Mesenteric fat pad (tissue), 1 donor: ENCODE results near the gene GALNT4. TPM values are rescaled to one million over a fixed set of nuclear protein-coding genes. Genes with fewer than 3 reads are reported as not detected.
A peak's percentile ranks its signal among the peaks of the same experiment; 100 is the strongest.

Source experiments
- DNase-seq: peaks from one replicate; pipeline ENCODE4 v3.0.0-alpha.2; 2020; ENCODE audit warnings: low spot score
- long read RNA-seq: library from polyadenylated mRNA; unstranded; transcript quantifications from one replicate; pipeline ENCODE4 v2.0.0, GENCODE V29; 2020
- total RNA-seq: library from RNA; stranded (reverse); fragmentation: NEBNext Ultra II Directional; extraction: Animal tissue kit (Norgen Biotek cat#: 25700); gene quantifications from one replicate; pipeline ENCODE4 v1.2.1, GENCODE V29; 2021
- donor health status: DM: yes; HTN: yes; CAD: no.

Gene GALNT4
- total RNA-seq, result 6.7 TPM
- long read RNA-seq, full-length matches to known transcripts, result 7 of 7 reads
- long read RNA-seq, partial matches to known transcripts, result 0 of 7 reads
- long read RNA-seq, other reads (novel, unspliced or antisense), result 0 of 7 reads

DNA sequence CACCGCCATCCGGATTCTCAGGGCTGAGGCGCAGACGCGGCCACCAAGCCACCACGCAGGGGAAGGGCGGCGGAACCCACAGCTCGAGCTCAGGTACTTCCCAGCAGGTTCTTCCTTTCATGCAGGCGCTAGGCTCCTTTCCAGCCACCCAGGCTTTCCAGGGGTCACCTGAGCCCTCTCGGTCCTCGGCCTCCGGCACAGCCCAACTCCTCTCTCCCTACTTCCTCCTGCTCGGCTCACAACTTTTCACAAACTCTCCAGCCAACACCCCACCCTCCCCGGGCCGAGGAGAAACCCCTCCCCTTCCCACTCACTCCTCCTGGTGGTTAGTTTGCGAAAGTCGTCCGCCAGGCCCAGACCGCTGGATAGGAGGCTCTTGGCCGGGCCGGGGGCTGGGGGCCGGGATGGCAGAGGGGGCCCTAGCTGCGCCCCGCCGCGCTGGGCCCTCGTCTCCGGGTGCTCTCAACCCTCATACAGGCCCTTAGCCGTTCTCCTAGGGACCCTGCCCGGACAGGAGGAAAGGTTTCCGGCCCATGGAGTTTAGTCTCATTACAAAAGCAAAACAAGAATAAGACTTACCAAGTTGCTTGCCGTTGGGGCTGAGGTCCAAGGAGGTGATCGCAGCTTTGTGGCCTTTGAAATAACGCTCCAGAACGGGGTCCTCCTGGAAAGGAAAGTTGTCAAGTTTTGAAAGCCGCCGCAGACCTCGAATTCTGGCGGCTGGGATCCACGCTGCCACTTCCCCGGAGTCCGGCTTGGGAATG, at the start of gene GALNT4:
TSS of gene GALNT4 (minus strand) at position 256 of the 764 bp plus-strand sequence. CDS start at position 9, 247 bp downstream.
- peak; percentile 95 for DNase-seq

DNA sequence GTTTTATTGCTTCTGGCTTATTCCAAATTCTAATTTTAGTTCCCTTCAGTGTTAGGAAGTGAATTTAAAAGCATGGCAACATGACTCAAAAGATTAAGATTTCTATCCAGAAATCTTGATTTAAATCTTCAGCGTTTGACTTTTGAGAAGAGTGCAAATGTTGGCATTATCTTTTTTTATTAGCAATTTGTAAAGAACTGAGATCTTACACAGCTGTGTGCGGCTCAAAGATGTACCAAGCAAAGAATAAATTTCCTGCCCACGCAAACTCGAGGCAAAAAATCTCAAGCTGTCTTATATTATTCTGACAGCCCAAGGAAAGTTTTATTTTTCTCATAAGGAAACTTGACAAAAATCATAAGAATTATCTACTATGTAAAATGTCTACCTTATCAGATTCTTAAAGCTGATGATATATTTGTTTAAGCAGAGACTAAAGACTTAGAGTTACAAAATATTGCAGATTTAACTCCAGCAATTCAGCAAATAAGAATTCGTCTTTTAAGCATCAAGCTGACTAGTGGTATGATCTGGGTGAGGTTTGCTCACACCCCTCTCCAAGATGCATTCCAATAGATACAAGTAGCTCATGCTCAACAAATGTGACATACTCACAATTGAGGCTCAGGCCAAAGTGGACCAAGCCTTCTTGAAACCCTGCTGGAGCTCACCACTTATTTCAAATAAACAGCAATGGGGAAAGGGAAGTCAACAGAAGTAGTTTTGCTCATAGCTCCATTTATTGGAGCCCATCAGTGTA, 48.6 kb upstream of the GALNT4 start:
- DNase-seq, result no peak

DNA sequence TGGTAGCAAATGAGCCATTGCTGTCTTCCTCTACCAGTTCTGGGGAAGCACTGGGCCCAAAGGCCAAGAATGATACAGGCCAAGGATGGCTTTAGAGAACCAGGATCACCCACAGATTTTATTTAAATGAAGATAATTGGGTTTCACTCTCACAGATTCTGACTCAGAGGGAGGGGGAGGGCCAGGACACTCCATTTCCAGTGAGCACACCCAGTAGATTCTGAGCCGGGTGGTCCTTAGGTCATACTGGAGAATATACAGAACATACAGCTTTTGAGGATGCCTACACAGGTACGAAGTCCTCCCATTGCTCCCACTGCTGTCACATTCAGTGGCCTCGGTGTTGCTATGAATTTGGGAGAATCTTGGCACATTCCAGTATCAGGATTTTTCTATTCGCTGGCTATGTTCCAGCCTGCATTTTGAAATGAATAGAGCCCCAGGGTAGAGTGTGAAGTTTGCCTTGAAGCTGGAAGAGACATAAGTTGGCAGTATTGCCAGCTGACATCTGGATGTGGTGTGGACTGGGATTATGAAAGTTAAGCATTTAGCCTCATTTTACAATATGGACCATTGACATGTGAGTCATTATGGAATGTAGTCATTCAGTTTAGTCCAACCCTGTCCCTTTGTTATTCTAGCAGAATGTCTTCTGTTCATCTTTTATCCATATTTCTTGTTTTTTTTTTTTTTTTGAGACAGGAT, 47.0 kb upstream of the GALNT4 start:
- no peak for DNase-seq

DNA sequence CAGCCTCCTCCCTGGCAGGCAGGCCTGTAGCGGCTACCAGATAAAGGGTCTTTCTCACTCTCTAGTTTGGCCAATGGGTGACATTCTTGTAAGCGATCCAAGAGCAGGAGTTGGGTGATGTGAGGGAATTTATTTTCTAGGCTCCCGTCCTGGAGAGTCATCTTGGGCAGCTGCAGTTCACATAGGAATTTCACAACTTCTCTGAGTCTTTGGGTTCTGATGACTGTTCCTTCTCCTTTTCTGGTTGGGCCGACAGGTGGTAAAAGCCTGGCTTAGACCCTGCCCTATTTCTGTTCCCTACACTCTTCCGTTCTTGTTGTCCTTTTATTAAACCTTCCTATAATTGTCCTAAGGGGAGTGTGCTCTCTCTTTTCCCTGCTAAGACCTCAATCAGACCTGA, 43.9 kb upstream of the GALNT4 start:
- no peak for DNase-seq

DNA sequence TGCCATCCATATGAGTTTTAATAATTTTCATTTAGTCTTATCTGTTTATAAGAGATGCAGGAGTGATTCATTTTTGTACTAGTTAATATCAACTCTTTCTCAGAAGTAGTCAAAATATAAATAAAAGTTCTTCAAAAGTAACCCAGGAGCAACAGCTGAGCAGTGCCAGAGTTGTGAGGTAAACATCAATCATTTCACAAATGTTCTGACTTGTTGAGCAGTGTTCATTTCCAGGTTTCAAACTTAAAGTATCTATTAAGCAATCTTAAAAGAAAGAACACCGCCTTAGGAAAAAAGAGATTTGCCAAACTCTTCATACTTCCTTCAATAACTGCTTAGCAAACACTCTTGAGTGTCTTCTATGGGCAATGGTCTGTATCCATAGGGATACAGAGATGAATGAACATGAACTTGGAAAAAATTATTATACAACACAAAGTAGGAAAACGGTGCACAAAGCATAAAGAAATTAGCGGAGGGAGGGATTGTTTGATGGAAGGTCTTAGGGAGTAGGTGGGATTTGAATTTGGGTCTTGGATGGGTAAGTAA, 43.2 kb upstream of the GALNT4 start:
- DNase-seq, result no peak

DNA sequence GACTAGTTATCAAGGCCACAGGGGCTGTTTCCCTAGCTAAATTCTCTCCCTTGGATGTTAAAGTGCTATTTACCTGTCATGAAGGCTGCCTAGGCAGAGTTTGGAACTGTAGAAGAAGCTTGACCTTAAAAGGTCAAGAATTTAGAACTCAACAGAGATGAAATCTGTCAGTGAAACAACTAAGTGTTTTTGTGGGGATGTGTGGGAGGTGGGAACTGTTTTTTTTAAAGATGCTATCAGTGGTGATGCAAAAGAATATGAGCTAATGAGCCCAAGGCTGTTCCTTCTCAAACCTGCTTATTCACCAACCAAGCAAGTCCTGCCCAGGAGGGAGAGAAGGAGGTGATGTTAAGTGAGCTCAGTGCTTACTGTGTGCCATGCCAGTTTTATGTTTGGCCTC, 42.0 kb upstream of the GALNT4 start:
- no peak for DNase-seq

DNA sequence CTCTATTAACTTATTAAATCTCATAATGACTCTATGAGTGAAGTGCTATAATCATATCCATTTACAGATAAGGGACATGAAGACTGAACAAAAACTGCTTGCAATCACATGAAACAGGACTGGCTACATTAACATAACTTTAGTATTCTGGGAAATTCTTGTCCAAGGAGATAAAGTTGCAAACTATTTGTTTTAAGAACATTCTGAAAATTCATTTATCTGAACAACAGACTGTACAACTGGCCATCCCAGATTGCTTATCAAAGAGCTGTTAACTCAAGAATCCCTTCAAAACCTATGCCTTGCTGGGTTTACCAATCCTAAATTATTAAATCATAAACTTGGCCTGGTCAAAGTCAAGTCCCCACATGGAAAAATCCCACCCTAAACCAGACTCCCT, 40.4 kb upstream of the GALNT4 start:
- DNase-seq, result no peak

DNA sequence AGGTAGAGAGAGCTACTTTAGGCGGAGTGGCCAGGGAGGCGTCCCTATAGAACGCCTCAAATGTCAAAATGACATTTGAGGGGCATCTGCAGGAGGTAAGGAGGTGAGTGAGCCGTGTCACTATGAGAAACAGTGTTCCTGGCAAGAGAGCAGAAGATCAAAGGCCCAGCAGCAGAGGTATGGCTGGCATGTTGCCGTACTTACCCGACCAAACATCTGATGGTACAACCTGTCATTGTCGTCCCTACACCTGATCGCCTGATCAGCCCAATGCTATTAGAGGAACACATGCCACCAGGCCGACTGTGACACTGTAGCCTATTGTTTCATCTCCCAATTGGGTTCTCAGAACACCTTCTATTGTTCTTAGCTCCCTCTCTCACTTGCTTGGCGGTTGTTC, 35.2 kb upstream of the GALNT4 start:
- DNase-seq, result no peak

DNA sequence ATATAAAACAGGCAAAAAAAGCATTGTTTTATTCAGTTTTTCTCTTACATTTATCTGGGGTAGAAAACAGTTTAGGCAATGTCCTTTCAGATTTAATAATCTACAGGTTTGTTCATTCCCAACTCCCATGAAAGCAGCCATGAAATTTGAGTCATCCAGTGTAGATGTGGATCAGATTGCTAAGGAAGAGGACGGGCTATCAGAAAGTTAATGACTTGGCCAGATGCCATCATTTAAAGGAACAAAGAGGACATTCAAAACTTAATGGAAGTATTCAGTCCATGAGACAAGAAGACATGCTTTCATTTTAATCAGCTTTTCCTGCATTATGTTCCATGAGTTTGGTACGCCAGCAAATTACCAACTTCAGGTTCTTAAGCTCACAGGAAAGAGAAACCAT, 32.4 kb upstream of the GALNT4 start:
- no peak for DNase-seq

DNA sequence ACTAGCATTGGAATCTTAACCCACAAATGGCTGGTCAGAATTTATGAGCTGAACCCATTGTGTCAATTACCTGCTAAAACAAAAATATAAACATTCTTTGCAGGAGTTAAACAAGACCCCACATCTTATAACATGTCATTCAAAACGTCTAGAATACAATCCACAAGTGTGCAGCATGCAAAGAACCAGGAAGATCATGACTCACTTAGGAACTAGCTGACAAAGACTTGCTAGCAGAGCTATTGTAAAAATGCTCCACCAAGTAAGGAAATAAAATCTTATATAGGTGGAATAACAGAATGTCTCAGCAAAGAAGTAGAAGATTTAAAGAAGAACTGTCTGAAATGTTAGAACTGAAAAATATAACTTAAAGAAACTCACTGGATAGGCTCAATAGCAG, 27.8 kb upstream of the GALNT4 start:
- DNase-seq, result no peak

DNA sequence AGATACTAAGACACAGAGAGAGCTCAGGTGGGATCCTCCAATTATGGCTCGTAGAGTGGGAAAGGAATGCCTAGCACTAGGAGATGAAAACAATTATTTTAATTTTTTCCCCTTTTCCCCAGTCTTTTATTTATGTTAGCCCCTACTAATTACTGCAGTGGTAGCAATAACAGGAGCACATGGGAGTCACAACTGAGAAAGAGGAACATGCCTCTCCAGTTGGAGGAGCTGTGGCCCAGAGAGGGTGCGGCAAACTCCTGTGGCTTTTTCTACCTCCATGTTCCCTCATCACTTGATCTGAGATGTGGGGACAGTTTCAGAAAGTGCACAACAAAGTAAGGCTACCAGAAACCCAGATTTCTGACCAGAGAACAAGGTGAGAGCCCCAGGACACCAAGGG, 27.2 kb upstream of the GALNT4 start:
- DNase-seq, result no peak

DNA sequence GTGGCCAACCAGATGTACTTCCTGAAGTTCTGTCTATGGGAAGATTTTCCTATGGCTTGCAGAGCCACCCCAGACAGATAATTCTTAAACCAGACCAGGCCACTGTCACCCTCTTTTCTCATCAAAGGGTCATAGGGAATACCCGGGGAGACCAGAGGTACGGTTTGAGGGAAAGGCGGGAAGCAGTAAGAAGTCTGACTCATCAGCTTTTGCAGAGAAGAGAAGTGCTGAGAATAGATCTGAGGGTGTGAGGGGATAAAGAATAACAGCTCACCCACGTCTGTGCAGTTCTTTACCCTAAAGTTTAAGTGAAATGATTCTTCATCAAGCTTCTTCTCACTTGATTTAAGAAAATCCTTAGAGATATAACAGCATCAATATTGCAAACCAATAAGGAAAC, 22.5 kb upstream of the GALNT4 start:
- DNase-seq, result no peak

DNA sequence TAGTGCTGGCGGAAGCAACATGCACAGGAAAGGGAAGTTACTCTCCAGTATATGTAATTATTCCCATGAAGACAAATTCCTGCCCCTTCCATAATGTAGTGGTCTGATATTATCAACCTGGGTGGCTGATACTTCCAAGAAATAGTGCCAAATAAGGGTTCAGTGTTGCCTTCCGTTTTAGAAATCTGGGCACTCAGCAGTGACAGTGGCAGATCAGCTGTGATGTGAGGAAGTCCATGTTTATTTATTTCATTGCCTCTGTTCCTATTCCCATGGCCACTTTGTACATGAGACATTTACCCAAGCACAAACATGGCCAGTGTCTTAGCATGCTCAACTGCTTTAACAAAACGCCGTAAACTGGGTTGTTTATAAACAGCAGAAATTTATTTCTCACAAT, 21.6 kb upstream of the GALNT4 start:
- DNase-seq, result no peak

DNA sequence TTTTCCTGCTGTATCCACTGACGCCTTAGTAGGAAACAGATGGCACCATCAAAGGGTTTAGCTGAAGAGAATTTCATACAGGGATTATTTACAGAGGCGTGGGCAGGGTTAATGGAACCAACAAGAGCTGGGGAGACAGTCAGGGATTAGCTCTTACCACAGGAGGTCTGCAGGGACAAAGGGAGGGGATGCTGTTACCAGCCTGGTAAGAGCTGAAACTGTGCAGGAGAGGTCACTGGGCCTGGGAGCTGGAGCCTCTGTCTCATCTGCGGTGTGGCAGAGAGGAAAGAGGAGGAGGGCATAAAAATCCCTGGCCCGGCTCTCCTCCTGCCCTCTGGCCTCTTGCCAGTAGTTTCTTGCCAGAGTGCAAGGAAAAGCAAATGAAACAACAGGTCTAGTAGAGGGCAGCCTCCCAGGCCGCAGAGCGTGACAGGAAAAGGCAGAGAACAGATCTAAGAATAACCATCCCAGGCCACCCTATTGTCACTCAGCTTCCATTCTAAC, 20.1 kb upstream of the GALNT4 start:
- DNase-seq, result no peak

DNA sequence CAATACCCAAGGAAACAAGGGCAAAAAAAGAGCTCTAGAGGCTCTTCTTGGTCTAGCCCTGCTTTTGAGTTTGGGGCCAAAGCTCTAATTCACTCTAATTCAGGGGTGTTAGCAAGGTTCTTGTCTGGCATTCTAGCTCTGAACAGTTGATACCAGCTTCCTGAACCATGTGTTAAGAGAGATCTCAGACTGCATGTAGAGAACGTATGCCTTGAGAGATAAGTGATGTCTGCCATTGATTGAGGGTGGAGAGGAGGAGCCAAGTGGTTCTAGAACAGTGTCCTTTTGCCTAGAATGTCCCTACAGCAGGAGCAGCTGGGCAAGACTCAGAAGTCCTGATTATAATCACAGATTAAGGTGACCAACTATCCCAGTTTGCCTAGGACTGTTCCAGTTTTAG, 19.4 kb upstream of the GALNT4 start:
- no peak for DNase-seq

DNA sequence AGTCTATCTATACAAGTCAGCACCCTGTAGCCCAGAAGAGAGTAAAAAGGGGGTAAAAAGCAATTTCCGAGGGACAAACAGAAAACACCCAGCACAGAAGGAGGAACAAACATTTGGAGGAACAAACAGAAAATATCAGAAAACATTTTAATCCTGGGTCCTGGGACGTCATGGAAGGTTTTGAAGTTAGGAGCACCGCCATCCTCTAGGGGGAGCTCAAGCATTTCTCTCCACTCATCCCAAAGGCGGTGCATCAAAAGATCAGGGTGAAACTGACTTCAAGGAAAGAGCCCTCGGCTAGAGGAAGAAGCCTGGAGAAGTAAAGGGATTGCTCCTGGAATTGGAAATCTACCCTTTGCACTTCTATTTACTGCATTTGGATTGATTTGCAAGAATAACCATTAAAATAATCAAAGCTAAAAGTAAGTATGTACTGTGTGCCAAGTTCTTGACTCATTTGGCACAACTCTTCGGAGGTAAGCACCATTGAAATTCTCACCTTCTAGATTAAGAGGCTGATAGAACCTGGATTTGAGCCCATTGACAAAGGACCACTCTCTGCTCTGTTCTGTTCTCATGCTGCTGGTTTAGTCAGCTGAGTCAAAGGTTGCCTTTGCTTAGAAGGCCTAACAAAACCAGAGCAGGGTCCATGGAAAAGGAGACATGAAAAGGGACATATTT, 18.5 kb upstream of the GALNT4 start:
- DNase-seq, result no peak

DNA sequence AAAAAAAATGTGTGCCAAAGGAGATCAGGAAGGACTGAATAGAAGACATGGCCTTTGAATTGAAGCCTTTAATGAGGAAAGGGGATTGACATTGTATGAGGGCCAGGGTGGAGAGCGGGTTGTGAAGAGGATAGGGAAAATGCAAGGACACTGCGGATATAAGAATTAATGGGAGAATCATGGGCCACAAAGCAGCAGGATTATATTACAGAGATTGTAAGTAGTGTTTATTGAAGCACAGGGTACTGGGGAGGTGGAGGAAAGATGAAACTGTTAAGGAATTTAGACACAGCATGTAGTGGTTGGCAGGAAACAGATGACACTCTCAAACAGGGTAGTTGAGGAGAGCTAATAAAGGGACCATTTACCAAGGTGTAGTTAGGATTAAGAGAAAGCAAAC, 17.6 kb upstream of the GALNT4 start:
- no peak for DNase-seq

DNA sequence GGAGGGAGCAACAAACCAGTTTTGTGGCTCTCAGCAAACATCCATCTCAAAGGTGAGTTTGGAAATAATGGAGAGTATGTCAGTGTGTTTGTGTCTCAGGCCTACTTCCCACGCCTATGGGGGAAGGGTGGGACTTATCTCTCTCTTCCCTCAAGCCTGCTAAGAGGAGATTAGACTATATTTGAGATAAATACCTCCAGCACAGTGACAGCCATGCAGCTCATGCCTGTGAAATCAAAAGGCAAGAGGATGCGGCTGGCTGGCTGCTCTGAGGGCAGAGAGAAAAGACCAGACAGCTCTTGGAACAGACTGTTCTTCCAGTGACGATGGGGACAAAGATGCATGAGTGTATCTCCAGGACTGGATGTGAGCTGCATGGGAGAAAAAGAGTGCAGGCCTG, 16.0 kb upstream of the GALNT4 start:
- no peak for DNase-seq

DNA sequence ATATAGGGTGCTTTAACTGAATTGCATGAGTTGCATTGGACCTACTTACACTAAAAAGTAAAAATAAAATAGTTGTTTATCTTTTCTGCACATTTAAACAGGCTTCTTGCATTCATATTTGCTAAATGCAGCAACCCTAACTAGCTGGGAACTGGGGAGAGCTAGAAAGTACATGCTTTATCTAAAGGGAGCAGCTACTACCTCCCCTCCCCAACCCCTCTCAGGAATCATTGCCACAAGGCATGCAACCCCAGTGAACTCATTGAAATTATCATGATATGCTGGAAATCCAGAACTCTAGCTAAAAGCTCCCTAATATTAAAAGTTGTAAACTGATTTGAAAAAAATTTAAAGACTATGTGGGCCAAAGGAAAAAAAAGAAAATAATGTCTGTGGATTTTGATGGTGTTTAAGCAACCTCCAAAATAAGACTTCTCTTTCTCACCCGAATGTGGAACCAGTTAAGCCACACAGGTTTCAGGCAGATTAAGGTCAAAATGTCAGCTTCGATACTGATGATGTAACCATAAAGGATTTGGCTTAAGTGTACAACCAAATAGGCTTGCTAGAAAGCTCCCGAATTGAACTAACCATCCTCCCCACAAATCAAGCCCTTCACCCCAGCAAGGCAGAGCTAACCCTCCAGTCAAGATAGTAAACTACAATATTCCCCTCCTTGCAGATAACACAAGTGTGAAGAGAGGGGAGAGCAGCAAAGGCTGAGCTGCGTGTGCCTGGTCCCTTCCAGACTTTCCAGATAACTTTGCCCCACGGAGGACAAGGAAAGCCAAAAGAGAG, 15.0 kb upstream of the GALNT4 start:
- DNase-seq, result no peak

DNA sequence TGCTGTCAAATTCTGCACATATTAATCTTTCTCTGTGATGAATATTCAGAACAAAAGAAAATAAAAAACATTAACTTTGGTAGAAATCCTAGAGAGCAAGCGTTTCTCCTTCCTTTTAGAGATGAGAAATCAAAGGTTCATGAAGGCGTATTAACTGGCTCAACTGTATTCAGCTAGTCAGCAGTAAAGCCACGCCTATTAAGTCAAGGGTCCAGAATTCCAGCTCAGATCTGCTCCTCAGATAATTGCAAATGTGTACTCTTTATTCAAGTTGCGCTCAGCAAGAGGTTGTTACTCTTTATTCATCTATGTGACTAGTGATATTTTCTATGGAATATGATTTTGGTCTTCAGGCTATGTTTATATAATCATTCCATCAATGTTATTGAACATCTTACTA, 14.3 kb upstream of the GALNT4 start:
- no peak for DNase-seq
